ENCODE results near the gene E2F4. TPM values are rescaled to one million over a fixed set of nuclear protein-coding genes. Genes with fewer than 3 reads are reported as not detected.

The E2F4 gene
- total RNA-seq, 1 experiment from 2014 or later = 74.5 TPM

DNA sequence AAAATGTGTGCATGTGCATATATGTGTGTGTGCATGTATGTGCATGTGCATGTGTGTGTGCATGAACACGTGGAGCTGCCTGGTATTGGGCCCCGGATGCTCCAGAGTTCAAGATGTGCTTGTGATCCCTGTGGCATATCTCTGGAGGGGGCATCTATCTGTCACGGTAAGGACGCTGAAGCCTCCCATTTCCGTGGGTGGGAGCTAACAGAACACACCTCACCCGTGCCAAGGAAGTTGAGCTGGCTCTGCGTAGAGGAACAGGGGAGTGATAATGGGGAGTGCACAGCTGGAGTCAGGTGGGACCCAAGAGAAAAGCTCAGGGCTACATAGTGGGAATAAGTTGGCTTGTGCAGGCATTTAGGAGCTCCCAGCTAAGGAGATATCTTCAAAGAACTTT, 19.7 kb downstream of the E2F4 start:
- DNase-seq (ENCODE audit: low read depth, low spot score) (no peak), ATAC-seq (no peak)
- no TSS peak for BruUV-seq (replicated peaks)
- no peaks in the 10 kb centered on the region for H3K27me3 ChIP-seq (ENCODE audit: control insufficient read depth, insufficient read depth, low read length)
- H3K27ac ChIP-seq (ENCODE audit: low read length) = no peak overlapping the region
- H3K4me3 ChIP-seq (ENCODE audit: low read depth in 2 of 2, low read length in 2 of 2) = no peak overlapping the region
- H3K36me3 ChIP-seq (ENCODE audit: control insufficient read depth, insufficient read depth, low read length) = no peaks in the 10 kb centered on the region
- no peaks in the 10 kb centered on the region for H3K9me3 ChIP-seq (ENCODE audit: control insufficient read depth, insufficient read depth, low read depth, low read length)
- H3K4me1 ChIP-seq (ENCODE audit: control insufficient read depth, insufficient read depth, low read length) = peaks cover 12% of the 10 kb centered on the region
- ChIA-PET POLR2A (no interaction called here), CTCF (no interaction called here)
- in situ Hi-C loops (cut with HindIII; ENCODE audit: low pct_unique_long_range_greater_than_20kb, low sequenced_read_pairs) = no loop called here
- no peak for TF ChIP-seq CTCF (IDR thresholded peaks at IDR 0.05)
- TF ChIP-seq, protein P1, sequence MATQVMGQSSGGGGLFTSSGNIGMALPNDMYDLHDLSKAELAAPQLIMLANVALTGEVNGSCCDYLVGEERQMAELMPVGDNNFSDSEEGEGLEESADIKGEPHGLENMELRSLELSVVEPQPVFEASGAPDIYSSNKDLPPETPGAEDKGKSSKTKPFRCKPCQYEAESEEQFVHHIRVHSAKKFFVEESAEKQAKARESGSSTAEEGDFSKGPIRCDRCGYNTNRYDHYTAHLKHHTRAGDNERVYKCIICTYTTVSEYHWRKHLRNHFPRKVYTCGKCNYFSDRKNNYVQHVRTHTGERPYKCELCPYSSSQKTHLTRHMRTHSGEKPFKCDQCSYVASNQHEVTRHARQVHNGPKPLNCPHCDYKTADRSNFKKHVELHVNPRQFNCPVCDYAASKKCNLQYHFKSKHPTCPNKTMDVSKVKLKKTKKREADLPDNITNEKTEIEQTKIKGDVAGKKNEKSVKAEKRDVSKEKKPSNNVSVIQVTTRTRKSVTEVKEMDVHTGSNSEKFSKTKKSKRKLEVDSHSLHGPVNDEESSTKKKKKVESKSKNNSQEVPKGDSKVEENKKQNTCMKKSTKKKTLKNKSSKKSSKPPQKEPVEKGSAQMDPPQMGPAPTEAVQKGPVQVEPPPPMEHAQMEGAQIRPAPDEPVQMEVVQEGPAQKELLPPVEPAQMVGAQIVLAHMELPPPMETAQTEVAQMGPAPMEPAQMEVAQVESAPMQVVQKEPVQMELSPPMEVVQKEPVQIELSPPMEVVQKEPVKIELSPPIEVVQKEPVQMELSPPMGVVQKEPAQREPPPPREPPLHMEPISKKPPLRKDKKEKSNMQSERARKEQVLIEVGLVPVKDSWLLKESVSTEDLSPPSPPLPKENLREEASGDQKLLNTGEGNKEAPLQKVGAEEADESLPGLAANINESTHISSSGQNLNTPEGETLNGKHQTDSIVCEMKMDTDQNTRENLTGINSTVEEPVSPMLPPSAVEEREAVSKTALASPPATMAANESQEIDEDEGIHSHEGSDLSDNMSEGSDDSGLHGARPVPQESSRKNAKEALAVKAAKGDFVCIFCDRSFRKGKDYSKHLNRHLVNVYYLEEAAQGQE (IDR thresholded peaks at IDR 0.05; ENCODE audit: insufficient read depth in 1 of 2, low read depth in 2 of 2, low read length in 1 of 2) = no peak
- TF ChIP-seq SIN3A (IDR thresholded peaks at IDR 0.05; ENCODE audit: borderline replicate concordance, insufficient read depth, low read depth, low read length) = no peak
- no peak for TF ChIP-seq TCF7L2 (IDR thresholded peaks at IDR 0.05; ENCODE audit: low read depth, low read length)
- no peak for TF ChIP-seq POLR2AphosphoS5 (IDR thresholded peaks at IDR 0.05; ENCODE audit: low read depth, low read length)
- intact Hi-C loops (cut with micrococcal nuclease; ENCODE audit: unreplicated experiment) = no loop called here

GRCh38 chr16:67212766-67213165, 20.8 kb downstream of the E2F4 start:
- ChIA-PET CTCF (no interaction called here), POLR2A (no interaction called here)
- no peak overlapping the region for H3K27ac ChIP-seq (ENCODE audit: low read length)
- ATAC-seq = no peak
- no peaks in the 10 kb centered on the region for H3K27me3 ChIP-seq (ENCODE audit: control insufficient read depth, insufficient read depth, low read length)
- in situ Hi-C loops (cut with HindIII; ENCODE audit: low pct_unique_long_range_greater_than_20kb, low sequenced_read_pairs) = no loop called here
- H3K9me3 ChIP-seq (ENCODE audit: control insufficient read depth, insufficient read depth, low read depth, low read length) = no peaks in the 10 kb centered on the region
- intact Hi-C loops (cut with micrococcal nuclease; ENCODE audit: unreplicated experiment) = no loop called here
- H3K4me1 ChIP-seq (ENCODE audit: control insufficient read depth, insufficient read depth, low read length) = peaks cover 2% of the 10 kb centered on the region
- H3K4me3 ChIP-seq (ENCODE audit: low read depth in 2 of 2, low read length in 2 of 2) = no peak overlapping the region
- TF ChIP-seq POLR2AphosphoS5 (IDR thresholded peaks at IDR 0.05; ENCODE audit: low read depth, low read length) (no peak), TCF7L2 (IDR thresholded peaks at IDR 0.05; ENCODE audit: low read depth, low read length) (no peak), CTCF (IDR thresholded peaks at IDR 0.05) (no peak), SIN3A (IDR thresholded peaks at IDR 0.05; ENCODE audit: borderline replicate concordance, insufficient read depth, low read depth, low read length) (no peak)
- TF ChIP-seq, protein P1 (IDR thresholded peaks at IDR 0.05; ENCODE audit: insufficient read depth in 1 of 2, low read depth in 2 of 2, low read length in 1 of 2) = no peak
- no peaks in the 10 kb centered on the region for H3K36me3 ChIP-seq (ENCODE audit: control insufficient read depth, insufficient read depth, low read length)
- no peak for DNase-seq (ENCODE audit: low read depth, low spot score)
- no TSS peak for BruUV-seq (replicated peaks)

All from Panc1 (cell line).